IMR-90 (cell line): ENCODE measurements around the gene SLC22A4. TPM values are rescaled to one million over a fixed set of nuclear protein-coding genes. Genes with fewer than 3 reads are reported as not detected.
A peak's percentile ranks its signal among the peaks of the same experiment; 100 is the strongest.

Experiments
- ATAC-seq: fragments of 200-7000 bp; cut with Tn5 transposase; 2 replicates; pipeline ENCODE4 v1.9.1; 2020; ENCODE audit warnings: low read depth, mild to moderate bottlenecking, moderate library complexity
- BruUV-seq: library from RNA; stranded (reverse); fragments of 400-500 nt; replicated peaks from 2 replicates; lab custom pipeline; 2021; lab: Mats Ljungman, UMichigan
- CTCF ChIA-PET: fragments of 300-600 bp; formaldehyde crosslinking; extraction: SDS; loops from one replicate; lab custom pipeline; 2021; ENCODE audit warnings: antibody characterized with exemption; lab: Yijun Ruan, JAX
- POLR2A ChIA-PET: fragments of 300-600 bp; sonication (Branson Sonifier 250); formaldehyde crosslinking; loops from one replicate; lab custom pipeline; 2022; ENCODE audit warnings: antibody characterized with exemption; ENCODE audit not compliant: unreplicated experiment; lab: Charles Lee
- DNase-seq: peaks from one replicate; pipeline ENCODE4 v3.0.0; 2013
- H2AFZ ChIP-seq: replicated peaks from 2 replicates; pipeline ENCODE3; 2013; ENCODE audit warnings: low read length, mild to moderate bottlenecking; ENCODE audit not compliant: poor library complexity
- H2AK5ac ChIP-seq: 2 replicates; pipeline ENCODE4 v1.6.1; 2013; ENCODE audit warnings: low read depth, low read length, inconsistent platforms
- H2AK9ac ChIP-seq: replicated peaks from 2 replicates; pipeline ENCODE3; 2013; ENCODE audit warnings: mild to moderate bottlenecking, low read depth, low read length, moderate library complexity; ENCODE audit not compliant: poor library complexity
- H2BK120ac ChIP-seq: 2 replicates; pipeline ENCODE4 v1.6.1; 2013; ENCODE audit warnings: low read depth, low read length, inconsistent platforms
- H2BK15ac ChIP-seq: 3 replicates; pipeline ENCODE4 v1.6.1; 2013; ENCODE audit warnings: low read depth, low read length, inconsistent platforms
- H2BK20ac ChIP-seq: 2 replicates; pipeline ENCODE4 v1.6.1; 2013; ENCODE audit warnings: low read depth, mild to moderate bottlenecking, inconsistent platforms, low read length, moderate library complexity
- H2BK5ac ChIP-seq: 2 replicates; pipeline ENCODE4 v1.6.1; 2013; ENCODE audit warnings: mild to moderate bottlenecking, low read depth, low read length, inconsistent platforms; ENCODE audit not compliant: poor library complexity, severe bottlenecking
- H3K14ac ChIP-seq: replicated peaks from 2 replicates; pipeline ENCODE4 v1.6.1; 2013; ENCODE audit warnings: low read depth, low read length, inconsistent platforms
- H3K18ac ChIP-seq: 2 replicates; pipeline ENCODE4 v1.6.1; 2013; ENCODE audit warnings: low read depth, low read length, control low read depth
- H3K23ac ChIP-seq: 2 replicates; pipeline ENCODE4 v1.6.1; 2013; ENCODE audit warnings: low read depth, low read length, inconsistent platforms
- H3K27ac ChIP-seq: 2 replicates; pipeline ENCODE4 v1.5.1; 2013; ENCODE audit warnings: mild to moderate bottlenecking, control low read depth, low read length; ENCODE audit not compliant: insufficient read depth
- H3K27me3 ChIP-seq: 2 replicates; pipeline ENCODE4 v1.6.1; 2013; ENCODE audit warnings: low read length; ENCODE audit not compliant: control insufficient read depth, insufficient read depth
- H3K36me3 ChIP-seq: 2 replicates; pipeline ENCODE4 v1.6.1; 2013; ENCODE audit warnings: low read length, mixed read lengths; ENCODE audit not compliant: control insufficient read depth, insufficient read depth
- H3K4ac ChIP-seq: 2 replicates; pipeline ENCODE4 v1.6.1; 2013; ENCODE audit warnings: low read depth, low read length, inconsistent platforms
- H3K4me1 ChIP-seq: 2 replicates; pipeline ENCODE4 v1.6.1; 2013; ENCODE audit warnings: low read length, mixed read lengths; ENCODE audit not compliant: control insufficient read depth, insufficient read depth
- H3K4me2 ChIP-seq: 2 replicates; pipeline ENCODE4 v1.6.1; 2013; ENCODE audit warnings: low read depth, mild to moderate bottlenecking, control low read depth, low read length, moderate library complexity
- H3K4me3 ChIP-seq: 2 replicates; pipeline ENCODE4 v1.5.1; 2013; ENCODE audit warnings: low read depth, mild to moderate bottlenecking, control low read depth, low read length, moderate library complexity; ENCODE audit not compliant: insufficient read depth
- H3K56ac ChIP-seq: 2 replicates; pipeline ENCODE4 v1.6.1; 2013; ENCODE audit warnings: low read length, inconsistent platforms; ENCODE audit not compliant: insufficient read depth; ENCODE audit errors: extremely low read depth
- H3K79me1 ChIP-seq, 2 experiments: 2 replicates each; pipeline ENCODE4 v1.6.1; 2013; ENCODE audit warnings: low read length in 2 of 2, inconsistent platforms in 1 of 2, low read depth in 1 of 2
- H3K9ac ChIP-seq: 2 replicates; pipeline ENCODE4 v1.6.1; 2013; ENCODE audit warnings: low read depth, low read length, control low read depth
- H3K9me1 ChIP-seq: 2 replicates; pipeline ENCODE4 v1.6.1; 2013; ENCODE audit warnings: low read length, inconsistent platforms; ENCODE audit not compliant: insufficient read depth
- H3K9me3 ChIP-seq: 2 replicates; pipeline ENCODE4 v1.6.1; 2013; ENCODE audit warnings: low read length; ENCODE audit not compliant: control insufficient read depth, insufficient read depth
- H4K20me1 ChIP-seq: 2 replicates; pipeline ENCODE4 v1.6.1; 2013; ENCODE audit warnings: low read length, inconsistent platforms; ENCODE audit not compliant: insufficient read depth
- H4K5ac ChIP-seq: 2 replicates; pipeline ENCODE4 v1.6.1; 2013; ENCODE audit warnings: mild to moderate bottlenecking, low read depth, low read length, control low read depth
- H4K8ac ChIP-seq, 2 experiments: 2 replicates each; pipeline ENCODE4 v1.6.1; 2013; ENCODE audit warnings: low read depth in 2 of 2, low read length in 2 of 2, control low read depth in 1 of 2, inconsistent platforms in 1 of 2
- H4K91ac ChIP-seq: 2 replicates; pipeline ENCODE4 v1.6.1; 2013; ENCODE audit warnings: low read depth, low read length, inconsistent platforms; ENCODE audit not compliant: insufficient read depth
- BHLHE40 ChIP-seq: fragments of 150-350 bp; IDR thresholded peaks from 2 replicates; pipeline ENCODE4 v1.6.1; 2016; ENCODE audit warnings: mild to moderate bottlenecking, low read depth, low read length
- CHD1 ChIP-seq: IDR thresholded peaks from 2 replicates; pipeline ENCODE4 v1.6.1; 2012; ENCODE audit warnings: low read depth, low read length, improper control_type of control experiment
- FOS ChIP-seq: fragments of 150-350 bp; IDR thresholded peaks from 2 replicates; pipeline ENCODE4 v1.6.1; 2016; ENCODE audit warnings: low read depth, low read length
- MAFK ChIP-seq: IDR thresholded peaks from 2 replicates; pipeline ENCODE4 v1.6.1; 2012; ENCODE audit warnings: low read depth, low read length, improper control_type of control experiment
- MXI1 ChIP-seq: IDR thresholded peaks from 2 replicates; pipeline ENCODE4 v1.6.1; 2012; ENCODE audit warnings: low read depth, mild to moderate bottlenecking, low read length, moderate library complexity, borderline replicate concordance
- NFE2L2 ChIP-seq: fragments of 150-350 bp; IDR thresholded peaks from 2 replicates; pipeline ENCODE4 v1.6.1; 2016; ENCODE audit warnings: low read depth, mild to moderate bottlenecking, low read length
- RAD21 ChIP-seq: IDR thresholded peaks from 2 replicates; pipeline ENCODE4 v1.6.1; 2012; ENCODE audit warnings: low read length, improper control_type of control experiment
- RCOR1 ChIP-seq: IDR thresholded peaks from 2 replicates; pipeline ENCODE4 v1.6.1; 2012; ENCODE audit warnings: mild to moderate bottlenecking, low read length, improper control_type of control experiment; ENCODE audit not compliant: insufficient replicate concordance
- RFX5 ChIP-seq: IDR thresholded peaks from 2 replicates; pipeline ENCODE4 v1.8.0; 2012; ENCODE audit warnings: low read depth, mild to moderate bottlenecking, low read length, moderate library complexity
- SMC3 ChIP-seq: fragments of 150-350 bp; IDR thresholded peaks from 2 replicates; pipeline ENCODE4 v1.6.1; 2016; ENCODE audit warnings: low read depth, mild to moderate bottlenecking, antibody characterized with exemption, low read length, moderate library complexity
- WGBS, 2 experiments: methylation state at CpG; one replicate each; pipeline versions ENCODE4 v1.1.5 to v1.1.7; 2013; ENCODE audit warnings: missing lambda C conversion rate in 2 of 2; ENCODE audit not compliant: insufficient read length in 1 of 2; ENCODE audit errors: extremely low coverage in 2 of 2; 5-methylcytosine and 5-hydroxymethylcytosine counted together
- dilution Hi-C: fragments of 300-500 bp; cut with HindIII; formaldehyde crosslinking; loops from one replicate; pipeline ENCODE4 v1.14.3; 2018; ENCODE audit warnings: low sequenced_read_pairs; ENCODE audit not compliant: unreplicated experiment
- in situ Hi-C: fragments of 300-500 bp; cut with MboI; formaldehyde crosslinking; loops from 3 replicates; pipeline ENCODE4 v1.14.3; 2019; ENCODE audit warnings: low sequenced_read_pairs, inconsistent platforms, mixed read lengths
- intact Hi-C: fragments of 100-400 bp; cut with micrococcal nuclease; formaldehyde crosslinking; loops from 2 replicates; pipeline ENCODE4 v1.10.0; 2022
- polyA plus RNA-seq, 3 experiments: library from polyadenylated mRNA; depleted of rRNA; stranded (reverse); fragments of >200 nt; gene quantifications; 2 replicates each; pipeline ENCODE4 v1.2.3, GENCODE V29; 2012; ENCODE audit warnings: low replicate concordance in 1 of 3
- total RNA-seq: library from RNA; depleted of rRNA; stranded (reverse); fragments of >200 nt; gene quantifications from 2 replicates; pipeline ENCODE4 v1.2.3, GENCODE V29; 2012
- TF ChIP-seq, protein P1 (sequence below): fragments of 150-350 bp; IDR thresholded peaks from 2 replicates; pipeline ENCODE4 v1.6.1; 2017; ENCODE audit warnings: mild to moderate bottlenecking, antibody characterized with exemption, low read length, low read depth
- TF ChIP-seq, protein P2 (sequence below): conservative IDR thresholded peaks from 2 replicates; pipeline ENCODE4 v1.5.1; 2012; ENCODE audit warnings: mild to moderate bottlenecking, low read depth, low read length, improper control_type of control experiment
- TF ChIP-seq, protein P3 (sequence below): fragments of 150-350 bp; IDR thresholded peaks from 2 replicates; pipeline ENCODE4 v1.6.1; 2016; ENCODE audit warnings: low read depth, mild to moderate bottlenecking, low read length, moderate library complexity, borderline replicate concordance

SLC22A4 gene
- total and polyA plus RNA-seq, 2 of the 4 experiments (the other 2 are of a cell fraction): 2.6 to 3.2 TPM

DNA sequence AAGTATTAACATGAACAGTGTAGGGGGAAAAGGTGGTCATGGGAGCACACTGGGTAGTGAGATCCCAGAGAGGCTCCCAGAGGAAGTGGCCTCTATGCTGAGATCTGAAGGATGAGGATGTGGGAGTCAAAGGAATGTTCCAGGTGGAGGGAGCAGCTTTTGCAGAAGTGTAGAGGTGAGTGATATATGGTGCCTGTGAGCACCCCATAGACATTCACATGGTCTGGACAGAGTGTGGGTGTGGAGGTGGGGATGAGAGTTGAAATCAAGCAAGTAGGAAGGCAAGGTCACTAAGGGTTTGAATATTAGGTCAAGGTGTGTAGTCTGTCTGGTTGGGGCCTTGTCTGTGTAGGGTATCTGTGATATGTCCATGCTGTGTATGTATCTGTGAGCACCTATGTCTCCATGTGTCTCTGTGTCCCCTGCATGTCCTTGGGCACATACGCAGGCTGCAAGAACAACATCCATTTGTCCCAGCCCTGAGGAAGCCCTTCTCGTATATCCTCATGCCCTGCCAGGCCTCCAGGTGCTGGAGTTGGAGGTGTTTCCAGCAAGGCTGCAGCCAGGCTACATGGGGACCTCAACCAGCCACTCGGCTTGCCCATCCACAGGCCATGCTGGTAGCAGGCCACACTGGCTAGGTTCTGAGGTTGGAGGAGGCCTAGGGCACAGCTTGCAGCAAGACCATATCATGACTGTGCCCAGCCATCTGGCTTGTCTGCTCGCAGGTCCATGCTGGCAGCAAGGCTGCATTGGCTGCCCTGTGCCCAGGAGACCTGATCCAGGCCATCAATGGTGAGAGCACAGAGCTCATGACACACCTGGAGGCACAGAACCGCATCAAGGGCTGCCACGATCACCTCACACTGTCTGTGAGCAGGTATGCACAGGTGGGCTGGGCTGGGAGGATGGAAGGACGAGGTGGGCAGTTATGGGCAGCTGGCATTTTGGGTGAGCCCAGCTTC, 32.0 kb upstream of the SLC22A4 start:
- peaks cover 41% of the 10 kb centered on the region for H4K20me1 ChIP-seq
- no TSS peak for BruUV-seq

More for the DNA sequence above, 32.0 kb upstream of the SLC22A4 start:
- Histone ChIP-seq H3K14ac (no peak overlapping the region; the same call in 1 of the 2 replicates), H3K4me3 (no peak overlapping the region), H3K9me1 (peaks cover 66% of the 10 kb centered on the region), H2BK15ac (peak overlapping the region; percentile 30; the same call in 2 of the 3 replicates), H3K9me3 (no peaks in the 10 kb centered on the region), H3K56ac (no peak overlapping the region; the same call in 1 of the 2 replicates), H2BK5ac (peak overlapping the region; percentile 83), H2BK20ac (no peak overlapping the region), H3K36me3 (peaks cover 26% of the 10 kb centered on the region), H2BK120ac (0 out of 2 replicates have a peak overlapping the region, but pooled peaks have one; percentile 19), H3K4me1 (peaks cover 60% of the 10 kb centered on the region), H3K4me2 (no peak overlapping the region), H4K8ac (peak overlapping the region in 1 of 2 experiments; percentile 11; a peak in 1 of 4 replicates), H3K4ac (peak overlapping the region; percentile 90), H4K91ac (peak overlapping the region; percentile 11; the same call in 1 of the 2 replicates), H3K27me3 (no peaks in the 10 kb centered on the region), H3K27ac (peak overlapping the region; percentile 15), H3K18ac (no peak overlapping the region), H2AK5ac (peak overlapping the region; percentile 88), H3K23ac (peak overlapping the region; percentile 34), H2AFZ (no peak overlapping the region), H4K5ac (no peak overlapping the region), H3K79me1 (peaks cover 29 to 89% of the 10 kb centered on the region in 2 experiments), H2AK9ac (peak overlapping the region; percentile 52), H3K9ac (no peak overlapping the region)
- ChIA-PET POLR2A (no interaction called here), CTCF (interaction anchor here (1.0 to 1.4 kb wide), 2 partner anchors 24 to 32 kb away, joined by 3 read pairs; partner anchors contain the start of gene SLC22A4)
- dilution Hi-C loops: no loop called here
- in situ Hi-C loops: no loop called here
- TF ChIP-seq MAFK (no peak), RCOR1 (no peak), FOS (no peak), BHLHE40 (no peak), MXI1 (no peak), RAD21 (no peak), CHD1 (no peak), SMC3 (no peak), RFX5 (no peak), NFE2L2 (no peak)
- TF ChIP-seq, protein P1, sequence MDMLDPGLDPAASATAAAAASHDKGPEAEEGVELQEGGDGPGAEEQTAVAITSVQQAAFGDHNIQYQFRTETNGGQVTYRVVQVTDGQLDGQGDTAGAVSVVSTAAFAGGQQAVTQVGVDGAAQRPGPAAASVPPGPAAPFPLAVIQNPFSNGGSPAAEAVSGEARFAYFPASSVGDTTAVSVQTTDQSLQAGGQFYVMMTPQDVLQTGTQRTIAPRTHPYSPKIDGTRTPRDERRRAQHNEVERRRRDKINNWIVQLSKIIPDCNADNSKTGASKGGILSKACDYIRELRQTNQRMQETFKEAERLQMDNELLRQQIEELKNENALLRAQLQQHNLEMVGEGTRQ: no peak
- TF ChIP-seq, protein P2, sequence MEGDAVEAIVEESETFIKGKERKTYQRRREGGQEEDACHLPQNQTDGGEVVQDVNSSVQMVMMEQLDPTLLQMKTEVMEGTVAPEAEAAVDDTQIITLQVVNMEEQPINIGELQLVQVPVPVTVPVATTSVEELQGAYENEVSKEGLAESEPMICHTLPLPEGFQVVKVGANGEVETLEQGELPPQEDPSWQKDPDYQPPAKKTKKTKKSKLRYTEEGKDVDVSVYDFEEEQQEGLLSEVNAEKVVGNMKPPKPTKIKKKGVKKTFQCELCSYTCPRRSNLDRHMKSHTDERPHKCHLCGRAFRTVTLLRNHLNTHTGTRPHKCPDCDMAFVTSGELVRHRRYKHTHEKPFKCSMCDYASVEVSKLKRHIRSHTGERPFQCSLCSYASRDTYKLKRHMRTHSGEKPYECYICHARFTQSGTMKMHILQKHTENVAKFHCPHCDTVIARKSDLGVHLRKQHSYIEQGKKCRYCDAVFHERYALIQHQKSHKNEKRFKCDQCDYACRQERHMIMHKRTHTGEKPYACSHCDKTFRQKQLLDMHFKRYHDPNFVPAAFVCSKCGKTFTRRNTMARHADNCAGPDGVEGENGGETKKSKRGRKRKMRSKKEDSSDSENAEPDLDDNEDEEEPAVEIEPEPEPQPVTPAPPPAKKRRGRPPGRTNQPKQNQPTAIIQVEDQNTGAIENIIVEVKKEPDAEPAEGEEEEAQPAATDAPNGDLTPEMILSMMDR: no peak
- TF ChIP-seq, protein P3, sequence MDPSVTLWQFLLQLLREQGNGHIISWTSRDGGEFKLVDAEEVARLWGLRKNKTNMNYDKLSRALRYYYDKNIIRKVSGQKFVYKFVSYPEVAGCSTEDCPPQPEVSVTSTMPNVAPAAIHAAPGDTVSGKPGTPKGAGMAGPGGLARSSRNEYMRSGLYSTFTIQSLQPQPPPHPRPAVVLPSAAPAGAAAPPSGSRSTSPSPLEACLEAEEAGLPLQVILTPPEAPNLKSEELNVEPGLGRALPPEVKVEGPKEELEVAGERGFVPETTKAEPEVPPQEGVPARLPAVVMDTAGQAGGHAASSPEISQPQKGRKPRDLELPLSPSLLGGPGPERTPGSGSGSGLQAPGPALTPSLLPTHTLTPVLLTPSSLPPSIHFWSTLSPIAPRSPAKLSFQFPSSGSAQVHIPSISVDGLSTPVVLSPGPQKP: no peak
- DNase-seq (no peak), ATAC-seq (no peak)
- WGBS, 2 experiments: 83% methylated on average over 1 of the region's 7 CpGs; no CpG with 5 or more reads in 1 of the 2 experiments
- intact Hi-C loops: no loop called here
